WERI-Rb-1 (cell line): Measurements from ENCODE around the gene CD99L2.

Experiments
- DNase-seq: peaks from one replicate; pipeline ENCODE4 v3.0.0-alpha.2; 2020
- H3K27ac ChIP-seq: fragments of 250-450 bp; sonication (Bioruptor Pico); 2 replicates; pipeline ENCODE4 v1.5.1; 2020; ENCODE audit warnings: mild to moderate bottlenecking, moderate library complexity
- H3K27me3 ChIP-seq: fragments of 250-450 bp; sonication (Bioruptor Pico); 2 replicates; pipeline ENCODE4 v1.5.1; 2021; ENCODE audit warnings: mild to moderate bottlenecking, low read depth, moderate library complexity; ENCODE audit not compliant: insufficient read depth, severe bottlenecking
- H3K36me3 ChIP-seq: fragments of 250-450 bp; sonication (Bioruptor Pico); 2 replicates; pipeline ENCODE4 v1.5.1; 2020; ENCODE audit warnings: mild to moderate bottlenecking, moderate library complexity
- H3K4me3 ChIP-seq: 2 replicates; pipeline ENCODE4 v1.5.1; 2011; ENCODE audit warnings: low read depth, mild to moderate bottlenecking, control low read depth, low read length
- H3K9me3 ChIP-seq: fragments of 250-450 bp; sonication (Bioruptor Pico); 2 replicates; pipeline ENCODE4 v1.5.1; 2021; ENCODE audit warnings: mild to moderate bottlenecking, moderate library complexity; ENCODE audit not compliant: severe bottlenecking
- TF ChIP-seq, protein P1 (sequence below): IDR thresholded peaks from 2 replicates; pipeline ENCODE4 v1.5.1; 2011; ENCODE audit warnings: low read depth, mild to moderate bottlenecking, control low read depth, inconsistent platforms, low read length

Gene CD99L2

DNA sequence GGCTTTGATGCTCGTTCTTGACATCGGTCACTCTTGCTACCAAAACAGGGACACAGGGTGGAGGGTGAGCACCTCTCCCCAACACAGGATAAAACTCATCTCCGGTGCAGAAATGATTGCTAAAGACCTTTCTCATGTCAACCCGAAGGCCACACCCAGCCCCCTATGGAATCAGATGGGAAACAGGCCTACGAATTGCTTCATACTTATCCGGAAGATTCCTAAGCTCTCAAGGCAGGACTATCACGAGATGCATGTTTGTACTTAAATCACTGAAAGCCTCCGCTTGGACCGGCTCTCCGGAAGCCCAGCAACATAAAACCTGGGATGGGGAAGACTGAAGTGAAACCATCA is 130.4 kb downstream of the CD99L2 start:
- H3K27ac ChIP-seq: no peak overlapping the region
- no peaks in the 10 kb centered on the region for H3K9me3 ChIP-seq
- H3K4me3 ChIP-seq: no peak overlapping the region
- H3K27me3 ChIP-seq: peaks cover 22% of the 10 kb centered on the region
- no peak for DNase-seq
- TF ChIP-seq, protein P1, sequence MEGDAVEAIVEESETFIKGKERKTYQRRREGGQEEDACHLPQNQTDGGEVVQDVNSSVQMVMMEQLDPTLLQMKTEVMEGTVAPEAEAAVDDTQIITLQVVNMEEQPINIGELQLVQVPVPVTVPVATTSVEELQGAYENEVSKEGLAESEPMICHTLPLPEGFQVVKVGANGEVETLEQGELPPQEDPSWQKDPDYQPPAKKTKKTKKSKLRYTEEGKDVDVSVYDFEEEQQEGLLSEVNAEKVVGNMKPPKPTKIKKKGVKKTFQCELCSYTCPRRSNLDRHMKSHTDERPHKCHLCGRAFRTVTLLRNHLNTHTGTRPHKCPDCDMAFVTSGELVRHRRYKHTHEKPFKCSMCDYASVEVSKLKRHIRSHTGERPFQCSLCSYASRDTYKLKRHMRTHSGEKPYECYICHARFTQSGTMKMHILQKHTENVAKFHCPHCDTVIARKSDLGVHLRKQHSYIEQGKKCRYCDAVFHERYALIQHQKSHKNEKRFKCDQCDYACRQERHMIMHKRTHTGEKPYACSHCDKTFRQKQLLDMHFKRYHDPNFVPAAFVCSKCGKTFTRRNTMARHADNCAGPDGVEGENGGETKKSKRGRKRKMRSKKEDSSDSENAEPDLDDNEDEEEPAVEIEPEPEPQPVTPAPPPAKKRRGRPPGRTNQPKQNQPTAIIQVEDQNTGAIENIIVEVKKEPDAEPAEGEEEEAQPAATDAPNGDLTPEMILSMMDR: no peak
- no peaks in the 10 kb centered on the region; the same call in 1 of the 2 replicates for H3K36me3 ChIP-seq

DNA sequence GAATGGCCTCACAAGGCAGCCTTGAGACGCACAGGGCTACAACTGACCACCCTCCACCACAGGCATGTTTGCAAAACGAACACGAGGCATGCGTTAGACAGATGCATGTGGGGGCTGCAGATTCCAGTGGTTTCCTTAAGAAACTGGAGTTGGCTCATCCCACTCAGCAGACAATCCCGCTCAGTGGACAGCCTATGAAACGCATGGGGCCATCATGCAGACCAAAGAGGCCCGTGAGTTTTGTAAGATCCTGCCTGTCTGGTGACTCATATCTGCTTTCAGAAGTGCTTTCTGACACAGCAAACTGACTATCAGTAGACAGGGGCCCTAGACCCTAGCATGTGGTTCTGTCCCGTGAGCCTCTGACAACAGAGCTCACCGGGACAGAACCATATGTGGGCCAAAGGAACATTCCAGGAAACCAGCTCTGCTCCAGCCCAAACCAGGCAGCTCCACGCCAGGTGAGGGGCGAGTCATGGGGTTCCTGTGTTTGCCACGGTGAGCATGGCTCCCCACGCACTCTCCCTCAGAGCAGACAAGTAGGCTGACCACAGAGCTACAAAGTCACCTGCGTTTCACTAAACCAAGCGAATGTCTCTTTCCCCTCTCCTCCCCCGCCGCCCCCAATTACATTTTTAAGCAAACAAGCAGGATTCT is 130.9 kb downstream of the CD99L2 start:
- Histone ChIP-seq H3K36me3 (no peaks in the 10 kb centered on the region; the same call in 1 of the 2 replicates), H3K9me3 (no peaks in the 10 kb centered on the region), H3K27ac (no peak overlapping the region), H3K27me3 (peaks cover 22% of the 10 kb centered on the region), H3K4me3 (no peak overlapping the region)
- no peak for DNase-seq
- TF ChIP-seq, protein P1: no peak

DNA sequence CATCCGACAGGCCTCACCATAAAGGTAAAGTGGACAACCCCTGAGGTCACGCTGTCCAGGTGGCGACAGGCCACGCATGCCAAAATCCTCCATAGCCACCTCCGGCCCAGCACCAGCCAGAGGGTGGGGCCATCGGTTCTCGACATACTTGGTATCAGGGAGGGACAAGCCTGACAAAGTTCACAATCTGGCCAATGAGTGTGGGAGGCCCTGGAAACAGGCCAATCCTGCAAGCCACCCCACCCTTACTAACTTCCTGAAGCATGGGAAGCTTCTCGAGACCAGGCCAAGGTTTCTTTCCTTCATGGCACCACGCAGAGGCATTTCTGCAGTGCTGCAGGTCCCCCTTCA is 131.4 kb downstream of the CD99L2 start:
- Histone ChIP-seq H3K9me3 (no peaks in the 10 kb centered on the region), H3K27ac (no peak overlapping the region), H3K4me3 (no peak overlapping the region), H3K27me3 (peaks cover 17% of the 10 kb centered on the region), H3K36me3 (no peaks in the 10 kb centered on the region; the same call in 1 of the 2 replicates)
- peak; percentile 10 for DNase-seq
- TF ChIP-seq, protein P1: no peak

DNA sequence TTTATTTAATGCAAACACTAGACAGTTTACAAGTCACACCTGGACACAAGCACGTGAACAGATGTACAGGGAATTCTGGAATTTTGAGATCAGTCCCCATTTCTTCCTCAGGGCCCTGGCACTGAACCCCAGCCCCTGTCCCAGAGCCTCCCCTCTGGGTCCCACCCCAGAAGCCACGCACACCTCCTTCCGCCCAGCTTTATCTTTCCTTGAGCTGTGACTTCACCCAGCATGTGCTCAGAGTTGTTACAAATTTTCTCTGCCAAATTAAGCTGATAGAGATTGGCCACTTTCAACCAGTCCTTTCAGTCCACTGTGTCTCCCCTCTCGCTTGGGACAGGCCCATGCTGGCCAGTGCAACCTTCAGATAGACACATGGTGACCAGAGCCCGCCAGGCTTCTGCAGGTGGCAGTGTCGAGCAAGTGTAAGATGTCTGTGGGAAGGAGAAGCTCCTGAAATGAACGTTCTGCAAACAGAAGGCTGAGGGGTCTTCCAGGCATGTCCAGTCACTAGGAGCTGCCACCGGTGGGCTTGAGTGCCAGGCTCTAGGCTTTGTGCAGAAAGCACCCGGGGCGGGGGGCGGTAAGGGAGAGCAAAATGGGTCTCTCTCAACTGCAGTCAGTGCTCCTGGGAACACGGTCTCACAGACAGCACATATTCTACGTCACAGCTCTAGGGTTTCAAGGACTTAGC is 132.0 kb downstream of the CD99L2 start:
- H3K27me3 ChIP-seq: peaks cover 14% of the 10 kb centered on the region
- H3K36me3 ChIP-seq: no peaks in the 10 kb centered on the region; the same call in 1 of the 2 replicates
- no peak overlapping the region for H3K4me3 ChIP-seq
- TF ChIP-seq, protein P1: peak; percentile 54
- peak; percentile 40 for DNase-seq
- H3K27ac ChIP-seq: no peak overlapping the region
- no peaks in the 10 kb centered on the region for H3K9me3 ChIP-seq

DNA sequence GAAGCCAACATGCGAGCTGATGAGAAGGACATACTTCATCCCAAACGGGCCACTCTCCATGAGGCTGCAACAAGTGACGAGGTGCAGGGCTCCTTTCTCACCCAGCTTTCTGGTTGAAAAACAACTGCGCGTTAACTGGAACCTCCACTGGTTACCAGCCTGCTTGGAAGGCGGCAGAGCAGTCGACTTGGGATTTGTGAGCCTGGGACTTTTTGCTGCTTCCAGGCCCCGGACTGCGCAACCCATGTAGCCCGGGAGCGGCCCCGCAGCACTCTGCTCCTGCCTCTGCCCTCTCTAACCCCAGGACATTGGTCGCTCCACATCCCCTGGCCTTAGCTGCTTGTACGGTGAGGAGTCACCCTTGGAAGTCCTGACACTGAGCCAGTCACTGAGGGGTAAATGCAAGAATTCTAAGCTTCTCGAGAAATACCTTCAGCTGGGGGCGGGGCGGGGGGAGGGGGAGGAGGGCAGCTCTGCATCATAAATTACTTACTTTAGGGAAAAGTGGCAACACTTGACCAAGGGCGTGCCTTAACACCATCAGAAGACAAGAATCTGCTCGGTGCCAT is 132.6 kb downstream of the CD99L2 start:
- H3K27me3 ChIP-seq: peaks cover 17% of the 10 kb centered on the region
- no peaks in the 10 kb centered on the region for H3K9me3 ChIP-seq
- H3K4me3 ChIP-seq: no peak overlapping the region
- no peak for DNase-seq
- H3K27ac ChIP-seq: no peak overlapping the region
- TF ChIP-seq, protein P1: no peak
- H3K36me3 ChIP-seq: no peaks in the 10 kb centered on the region; the same call in 1 of the 2 replicates
